GM18951 (cell line): Measurements from ENCODE around the gene BNC2.

ENCODE experiments used
- POLR2A ChIP-seq: IDR thresholded peaks from 4 replicates; pipeline ENCODE4 v1.6.1; 2011; ENCODE audit warnings: mild to moderate bottlenecking; ENCODE audit not compliant: insufficient read length, insufficient read depth; ENCODE audit errors: extremely low read depth
- in situ Hi-C: fragments of 300-500 bp; cut with MboI; formaldehyde crosslinking; loops from one replicate; pipeline ENCODE4 v1.12.0; 2022; ENCODE audit warnings: low sequenced_read_pairs, mixed read lengths, inconsistent platforms; ENCODE audit not compliant: unreplicated experiment

BNC2 gene

DNA sequence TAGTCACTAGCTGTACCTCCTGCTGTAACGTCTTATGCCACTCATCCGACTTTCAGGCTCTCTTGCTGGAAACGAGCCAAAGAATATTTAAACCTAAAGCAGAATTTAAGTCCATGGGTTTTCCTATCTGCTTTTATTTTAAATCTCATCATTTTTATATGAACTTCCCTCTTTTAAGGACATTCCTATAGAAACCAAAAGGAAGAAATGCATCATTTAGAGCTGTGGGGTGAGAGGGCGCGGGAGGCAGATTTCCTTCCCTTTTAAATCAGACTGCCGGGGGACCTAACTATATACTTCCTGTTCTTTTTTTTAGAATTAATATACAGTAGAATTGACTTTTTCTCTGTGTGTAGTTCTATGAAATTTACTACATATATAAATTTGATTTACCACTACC is 468.8 kb downstream of the BNC2 start:
- in situ Hi-C loops: no loop called here

DNA sequence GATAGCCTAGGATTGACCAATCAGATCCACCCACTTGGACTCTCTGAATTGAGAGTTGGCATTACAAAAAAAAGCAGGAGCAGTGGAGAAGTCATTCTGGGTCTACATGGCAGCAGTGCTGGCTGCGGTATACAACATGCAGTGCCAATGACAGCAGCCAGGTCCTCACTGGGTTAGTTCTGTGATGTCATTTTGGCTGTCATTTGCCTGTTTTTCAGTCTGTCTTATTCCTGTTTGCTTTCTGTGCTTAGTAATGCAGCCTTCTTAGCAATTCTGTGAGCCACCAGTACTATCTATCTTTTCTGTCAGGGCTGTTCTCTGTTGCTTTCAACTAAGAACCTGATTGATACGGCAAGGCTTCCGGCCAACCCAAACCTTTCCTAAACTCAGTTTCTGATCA is 471.8 kb downstream of the BNC2 start:
- in situ Hi-C loops: no loop called here
- no peak for TF ChIP-seq POLR2A

More for the DNA sequence above, 468.8 kb downstream of the BNC2 start:
- TF ChIP-seq POLR2A: no peak

DNA sequence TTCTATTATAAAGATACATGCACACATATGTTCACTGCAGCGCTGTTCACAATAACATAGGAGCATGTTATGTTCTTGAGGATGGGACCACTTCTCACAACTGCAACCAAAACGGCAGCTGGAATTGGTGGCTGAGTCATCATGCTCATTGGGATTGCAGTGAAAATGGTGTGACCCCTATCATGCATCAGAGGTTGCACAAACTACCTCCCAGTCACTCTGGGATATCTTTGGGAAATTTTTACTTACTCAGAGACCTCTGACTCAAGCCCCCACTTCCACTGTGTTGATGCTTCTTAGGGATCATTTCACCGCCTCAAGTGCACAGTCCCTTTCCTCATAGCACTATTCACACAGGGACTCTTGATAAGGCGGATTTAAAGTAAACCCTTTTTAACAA is 474.1 kb downstream of the BNC2 start:
- in situ Hi-C loops: no loop called here
- no peak for TF ChIP-seq POLR2A

DNA sequence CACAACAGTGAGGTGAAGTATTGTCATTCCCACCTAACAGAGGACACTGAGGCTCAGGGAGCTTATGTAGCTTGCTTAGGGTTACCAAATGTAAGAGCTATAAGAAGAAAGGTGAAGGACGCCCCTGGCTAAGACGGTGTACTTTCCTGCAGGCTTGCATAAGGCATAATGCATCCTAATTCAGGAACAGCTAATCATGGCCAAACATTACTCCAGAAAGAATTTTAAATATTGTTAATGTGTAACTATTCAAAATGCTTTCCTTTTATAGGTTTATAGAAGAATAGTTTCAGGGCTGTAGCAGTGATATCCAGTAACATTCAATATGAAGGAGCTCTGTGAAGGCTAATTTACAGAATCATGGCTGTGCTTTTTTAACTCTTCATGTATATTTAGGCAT is 479.1 kb downstream of the BNC2 start:
- TF ChIP-seq POLR2A: no peak
- in situ Hi-C loops: no loop called here

DNA sequence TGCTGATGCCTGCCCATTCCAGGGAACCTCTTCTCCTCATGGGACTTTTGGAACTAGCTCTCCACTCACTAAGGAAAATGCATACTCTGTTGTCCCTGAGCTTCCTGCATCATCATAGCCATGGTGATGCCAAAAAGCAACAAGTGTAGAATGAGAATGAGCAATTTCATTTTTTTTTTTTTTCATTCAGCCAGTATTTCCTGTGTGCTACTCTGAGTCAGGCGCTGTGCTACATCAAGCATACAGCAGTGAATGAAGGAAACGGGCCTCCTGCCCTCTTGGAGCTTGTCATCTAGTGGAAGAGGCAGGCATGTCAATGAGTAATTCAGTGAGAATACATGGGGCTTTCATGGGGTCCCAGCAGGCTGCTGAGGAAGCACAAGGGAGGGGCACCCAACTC is 483.1 kb downstream of the BNC2 start:
- no peak for TF ChIP-seq POLR2A
- in situ Hi-C loops: no loop called here

DNA sequence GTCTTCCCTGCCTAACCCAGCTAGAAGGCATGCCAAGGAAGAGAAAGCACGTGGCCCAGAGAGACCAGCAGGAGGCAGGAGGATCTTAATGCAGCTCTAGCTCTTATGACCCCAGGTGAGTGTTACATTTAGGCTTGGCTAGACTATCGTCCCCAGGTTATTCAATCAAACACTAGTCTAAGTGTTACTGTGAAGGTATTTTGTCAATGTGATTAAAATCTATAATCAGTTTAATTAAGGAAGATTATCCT is 483.7 kb downstream of the BNC2 start:
- no peak for TF ChIP-seq POLR2A
- in situ Hi-C loops: no loop called here

DNA sequence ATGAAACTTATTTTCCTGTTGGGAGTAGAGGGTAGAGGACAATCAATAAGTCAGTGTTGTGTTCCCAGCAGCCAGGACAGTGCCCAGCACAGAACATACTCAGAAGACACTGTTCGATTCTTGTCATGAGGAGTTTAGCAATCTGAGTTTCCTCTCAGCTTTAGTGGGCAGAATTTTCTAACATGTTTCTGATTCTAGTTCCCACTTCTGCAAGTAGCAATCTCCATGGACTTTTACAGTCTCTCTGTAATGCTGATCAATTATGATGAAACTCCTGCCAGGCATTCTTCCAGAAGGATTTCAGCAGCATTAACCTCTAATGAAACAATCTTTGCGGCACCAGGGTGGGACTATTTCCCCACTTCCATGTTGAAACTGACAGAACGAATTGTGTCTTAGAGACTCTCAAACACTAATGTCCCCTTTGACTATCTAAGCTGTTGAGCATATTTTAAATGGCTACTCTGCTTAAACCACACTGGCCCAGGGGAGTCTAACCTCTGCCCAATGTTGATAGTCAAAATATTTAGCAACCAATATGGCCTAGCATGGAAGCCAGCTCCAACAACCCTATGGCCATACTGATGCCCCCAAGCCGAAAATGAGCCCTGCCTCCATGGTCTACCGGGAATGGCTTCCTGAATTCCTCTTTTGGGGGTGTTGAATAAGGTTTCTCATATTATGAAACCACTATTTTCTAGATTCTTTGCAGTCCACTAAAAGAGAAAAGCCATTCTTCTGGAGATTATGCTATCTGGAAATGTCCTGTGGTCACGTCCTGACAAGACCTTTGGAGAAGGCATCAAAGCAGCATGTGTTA is 484.3 kb downstream of the BNC2 start:
- in situ Hi-C loops: no loop called here
- TF ChIP-seq POLR2A: no peak

DNA sequence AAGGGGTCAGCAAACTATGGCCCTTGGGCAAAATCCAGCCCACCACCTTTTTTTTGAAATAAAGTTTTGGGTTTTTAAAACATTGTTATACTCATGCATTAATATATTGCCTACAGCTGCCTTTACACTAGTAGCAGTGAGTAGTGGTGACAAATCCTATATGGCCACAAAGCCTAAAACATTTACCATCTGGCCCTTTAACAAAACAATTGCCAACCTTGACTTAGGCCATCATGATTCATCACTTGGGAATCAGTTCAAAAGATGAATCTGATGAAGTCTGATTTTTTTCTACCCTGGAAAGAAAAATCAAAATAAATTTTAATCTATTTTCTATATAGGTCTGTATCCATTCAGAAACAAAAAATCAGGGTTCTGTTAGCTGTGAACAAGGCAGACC is 484.9 kb downstream of the BNC2 start:
- in situ Hi-C loops: no loop called here
- no peak for TF ChIP-seq POLR2A

DNA sequence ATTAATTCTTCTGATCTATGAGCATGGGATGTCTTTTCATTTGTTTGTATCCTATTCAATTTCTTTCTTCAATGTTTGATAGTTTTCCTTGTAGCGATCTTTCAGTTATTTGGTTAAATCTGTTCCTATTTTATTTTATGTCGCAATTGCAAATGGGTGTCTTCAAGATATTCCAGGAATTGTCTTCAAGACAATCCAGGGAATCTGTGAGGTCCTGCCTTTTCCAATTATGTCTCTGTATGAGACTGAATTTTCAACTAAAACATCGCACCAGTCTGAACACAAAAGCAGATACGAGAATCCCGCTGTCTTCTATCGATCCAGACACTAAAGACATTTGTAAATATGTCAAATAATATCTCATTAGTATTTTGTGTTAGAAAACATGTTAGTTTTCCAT is 485.5 kb downstream of the BNC2 start:
- in situ Hi-C loops: no loop called here
- TF ChIP-seq POLR2A: no peak

DNA sequence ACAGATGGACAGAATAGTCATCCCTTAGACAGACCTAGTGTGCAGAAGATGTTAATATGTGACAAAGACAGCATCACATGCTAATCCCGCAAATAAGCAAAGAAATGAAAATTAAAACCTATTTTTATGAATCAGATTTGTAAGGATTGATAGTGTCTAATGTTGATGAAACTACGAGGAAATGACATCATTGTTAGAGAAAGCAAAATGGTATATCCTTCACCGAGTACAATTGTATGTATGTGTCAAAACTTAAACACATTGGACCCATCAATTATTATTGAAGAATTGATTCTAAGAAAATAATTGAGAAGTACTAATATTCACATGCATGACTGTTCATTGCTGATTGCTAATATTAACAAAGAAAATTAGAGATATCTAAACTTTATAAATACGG is 493.2 kb downstream of the BNC2 start:
- TF ChIP-seq POLR2A: no peak
- in situ Hi-C loops: no loop called here

DNA sequence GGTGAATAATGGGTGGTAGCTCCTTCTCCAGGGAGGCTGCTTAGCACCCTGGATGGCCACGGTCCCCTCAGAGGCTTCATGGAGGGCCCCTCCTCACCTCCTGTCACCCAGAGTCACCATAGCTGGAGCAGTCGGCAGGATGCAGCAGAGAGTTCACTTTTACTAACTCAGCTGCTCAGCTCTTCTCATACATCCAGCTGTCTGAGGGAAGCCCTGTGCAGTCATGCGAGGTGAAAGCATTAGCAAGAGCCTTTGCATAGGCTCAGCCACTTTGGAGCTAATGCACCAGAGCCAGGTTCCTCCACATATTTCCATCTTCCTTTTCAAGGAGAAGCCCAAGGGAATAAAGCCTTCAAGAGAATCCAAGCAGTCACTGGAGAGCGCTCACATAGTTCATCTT is 499.2 kb downstream of the BNC2 start:
- in situ Hi-C loops: no loop called here
- TF ChIP-seq POLR2A: no peak

DNA sequence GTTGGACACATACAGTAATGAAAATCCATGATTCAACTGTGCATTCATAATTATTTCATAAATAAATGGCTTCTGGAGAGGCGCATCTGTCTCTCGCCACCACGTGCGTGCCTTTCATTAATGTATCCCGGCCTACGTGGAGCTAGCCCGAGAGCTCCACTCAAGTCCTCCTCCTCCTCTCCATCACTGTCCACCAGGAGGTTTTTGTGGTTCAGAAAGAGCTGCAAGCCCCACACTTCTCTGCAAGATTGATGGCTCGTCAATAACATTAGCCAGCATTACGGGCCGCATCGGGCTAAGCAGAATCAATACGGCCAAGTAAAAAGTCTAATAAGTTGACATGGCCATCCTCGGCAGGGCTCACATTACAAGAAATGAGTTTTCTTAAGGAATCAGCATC is 499.8 kb downstream of the BNC2 start:
- TF ChIP-seq POLR2A: no peak
- in situ Hi-C loops: no loop called here

DNA sequence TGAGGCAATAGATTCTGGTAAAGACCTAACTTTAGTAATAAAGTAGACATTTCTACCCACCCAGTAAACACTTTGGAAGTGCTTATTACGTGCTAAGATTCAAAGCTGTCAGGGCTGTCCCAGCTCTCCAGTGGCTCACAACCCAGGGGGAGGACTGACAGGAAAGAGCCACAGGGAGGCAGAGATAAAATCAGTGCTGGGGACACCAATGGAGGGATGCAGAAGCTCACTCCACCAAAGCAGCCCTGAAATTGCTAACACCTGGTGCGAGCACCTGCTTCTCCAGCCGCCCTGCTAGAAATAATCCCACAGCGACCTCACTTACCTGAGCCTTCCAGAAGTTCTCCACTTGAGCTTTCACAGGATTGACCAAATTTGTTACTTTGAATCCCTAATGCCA is 501.0 kb downstream of the BNC2 start:
- in situ Hi-C loops: no loop called here
- no peak for TF ChIP-seq POLR2A

DNA sequence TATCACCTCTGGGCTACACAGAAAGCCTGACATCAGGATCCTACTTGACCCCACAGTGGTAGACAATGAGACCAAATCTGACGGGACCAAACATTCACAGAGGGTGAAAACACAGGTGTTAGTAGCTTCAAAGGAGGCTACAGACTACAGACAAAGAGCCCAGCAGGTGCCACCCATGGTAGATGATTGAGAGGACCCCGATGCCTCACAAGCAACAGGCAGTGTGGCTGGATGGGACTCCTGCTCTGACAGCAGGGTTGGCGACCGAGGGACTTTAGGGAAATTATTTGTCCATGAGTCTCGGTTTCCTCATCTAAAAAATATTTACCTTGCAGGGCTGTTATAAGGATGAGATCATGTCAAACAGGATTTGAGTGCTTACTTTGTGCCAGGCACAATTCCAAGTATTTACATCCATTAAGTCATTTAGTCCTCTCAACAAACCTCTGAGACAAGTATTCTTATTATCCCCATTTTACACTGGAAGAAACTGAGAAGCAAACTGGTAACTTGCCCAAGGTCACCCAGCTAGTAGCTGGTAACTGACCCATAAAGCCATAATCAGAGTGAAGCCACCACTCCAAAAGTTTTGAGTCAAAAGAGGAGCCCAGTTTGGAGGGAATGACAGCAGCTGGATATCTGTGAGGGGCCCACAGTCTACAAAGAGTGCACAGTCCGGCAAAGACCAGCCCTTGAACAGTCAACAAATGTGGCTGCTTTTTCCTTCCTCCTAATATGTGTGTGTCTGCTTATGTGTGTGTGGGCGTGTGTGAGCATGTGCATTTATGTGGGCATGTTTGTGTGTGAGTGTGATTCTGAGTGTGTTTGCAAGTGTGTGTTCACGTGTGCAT is 502.0 kb downstream of the BNC2 start:
- in situ Hi-C loops: no loop called here
- TF ChIP-seq POLR2A: no peak
